ENCODE results near the gene ARPC4. TPM values are rescaled to one million over a fixed set of nuclear protein-coding genes. Genes with fewer than 3 reads are reported as not detected.

Gene ARPC4
- total RNA-seq, 2 donors from 2014 or later = 33.6 to 57.1 TPM

DNA sequence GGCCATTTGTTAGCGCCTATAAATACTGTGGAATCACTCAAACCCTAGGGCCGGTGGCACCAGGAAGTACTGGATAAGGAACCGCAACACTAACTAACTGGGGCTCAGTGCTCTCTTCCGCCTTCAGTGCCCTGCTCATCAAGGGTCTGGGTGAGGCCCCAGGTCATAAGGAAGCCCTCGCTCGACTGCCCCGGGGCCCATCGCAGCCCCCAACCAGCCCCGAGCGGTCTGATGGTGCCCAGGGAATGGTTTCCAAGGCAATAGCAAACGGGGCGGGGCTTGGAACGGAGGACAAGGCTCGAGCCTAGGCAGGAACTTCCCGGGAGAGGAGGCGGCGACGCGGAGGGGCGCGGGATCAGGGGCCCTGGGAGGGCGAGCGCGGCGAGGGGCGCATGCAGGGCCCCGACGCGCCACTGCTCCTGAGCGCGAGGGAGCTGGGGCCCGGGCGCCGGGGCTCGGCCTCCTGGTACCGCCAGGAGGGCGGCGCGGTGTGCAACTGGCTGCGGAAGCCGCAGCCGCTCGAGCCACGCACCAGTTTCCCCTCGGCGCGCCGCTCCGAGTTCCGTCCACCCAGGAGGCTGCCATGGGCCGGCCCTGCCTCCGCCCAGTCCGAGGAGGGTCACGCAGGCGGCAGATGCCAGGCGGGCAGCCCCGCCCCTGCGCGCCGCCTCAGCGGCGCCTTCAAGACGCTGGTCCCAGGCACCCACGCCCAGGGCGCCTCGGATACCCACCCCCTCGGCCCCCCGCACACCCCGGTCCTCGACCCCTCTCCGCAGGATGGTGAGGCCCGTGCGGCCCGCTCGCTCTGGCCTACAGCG lies 16.9 kb downstream of the ARPC4 start, which contains the start of gene TTLL3:
Gene TTLL3 (plus strand): TSS at position 648 of the 818 bp plus-strand sequence. CDS start 400 bp downstream, outside the sequence.
- peak; percentile 66 to 71 (median 68) for TF ChIP-seq POLR2A (IDR thresholded peaks at IDR 0.05)
- TF ChIP-seq, protein P1, sequence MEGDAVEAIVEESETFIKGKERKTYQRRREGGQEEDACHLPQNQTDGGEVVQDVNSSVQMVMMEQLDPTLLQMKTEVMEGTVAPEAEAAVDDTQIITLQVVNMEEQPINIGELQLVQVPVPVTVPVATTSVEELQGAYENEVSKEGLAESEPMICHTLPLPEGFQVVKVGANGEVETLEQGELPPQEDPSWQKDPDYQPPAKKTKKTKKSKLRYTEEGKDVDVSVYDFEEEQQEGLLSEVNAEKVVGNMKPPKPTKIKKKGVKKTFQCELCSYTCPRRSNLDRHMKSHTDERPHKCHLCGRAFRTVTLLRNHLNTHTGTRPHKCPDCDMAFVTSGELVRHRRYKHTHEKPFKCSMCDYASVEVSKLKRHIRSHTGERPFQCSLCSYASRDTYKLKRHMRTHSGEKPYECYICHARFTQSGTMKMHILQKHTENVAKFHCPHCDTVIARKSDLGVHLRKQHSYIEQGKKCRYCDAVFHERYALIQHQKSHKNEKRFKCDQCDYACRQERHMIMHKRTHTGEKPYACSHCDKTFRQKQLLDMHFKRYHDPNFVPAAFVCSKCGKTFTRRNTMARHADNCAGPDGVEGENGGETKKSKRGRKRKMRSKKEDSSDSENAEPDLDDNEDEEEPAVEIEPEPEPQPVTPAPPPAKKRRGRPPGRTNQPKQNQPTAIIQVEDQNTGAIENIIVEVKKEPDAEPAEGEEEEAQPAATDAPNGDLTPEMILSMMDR (IDR thresholded peaks at IDR 0.05) = peak in 2 of 7 experiments; percentile 9 to 28
- 0% methylated on average over 23 to 74 of the region's 76 CpGs for WGBS, 2 donors
- intact Hi-C loops (cut with DNase I) = no loop called here

DNA sequence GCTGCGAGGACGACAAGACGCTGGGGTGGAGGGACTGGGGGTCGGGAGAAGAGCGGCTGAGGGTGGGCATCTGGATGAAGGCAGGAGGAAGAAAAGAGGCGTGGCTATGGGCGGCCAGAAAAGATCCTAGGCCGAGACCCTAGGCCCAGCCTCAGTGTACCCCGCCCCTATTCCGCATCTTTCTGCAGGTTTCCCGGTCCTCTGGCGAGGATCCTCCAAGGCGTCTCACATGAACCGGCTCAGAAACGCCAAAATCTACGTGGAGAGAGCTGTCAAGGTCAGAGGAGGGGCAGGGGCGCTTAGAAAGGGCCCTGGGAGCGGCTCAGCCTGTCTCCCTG lies 17.5 kb downstream of the ARPC4 start:
- WGBS, 2 donors = 5 to 21% methylated on average over 9 to 18 of the region's 18 CpGs
- Histone ChIP-seq H3K36me3 (replicated peaks in 1 of 2; ENCODE audit: insufficient read depth in 1 of 2, low read depth in 2 of 2) (peaks cover 0 to 3% of the 10 kb centered on the region in 2 donors), H3K4me1 (peaks cover 21% of the 10 kb centered on the region), H3K9me3 (no peaks in the 10 kb centered on the region), H3K27me3 (no peaks in the 10 kb centered on the region), H3K4me3 (peak overlapping the region; percentile 50 to 51), H3K27ac (peak overlapping the region; percentile 73 to 97 (median 88))
- DNase-seq (no peak), ATAC-seq (no peak)
- intact Hi-C loops (cut with DNase I) = no loop called here
- no peak for TF ChIP-seq POLR2A (IDR thresholded peaks at IDR 0.05)
- TF ChIP-seq, protein P1 (IDR thresholded peaks at IDR 0.05) = no peak

More for the DNA sequence above, 16.9 kb downstream of the ARPC4 start, which contains the start of gene TTLL3:
- peak; percentile 82 for ATAC-seq
- Histone ChIP-seq H3K27ac (peak within 1 kb of the TSS; percentile 73 to 97 (median 88)), H3K9me3 (no peaks in the 10 kb centered on the region), H3K36me3 (replicated peaks in 1 of 2; ENCODE audit: insufficient read depth in 1 of 2, low read depth in 2 of 2) (peaks cover 0 to 6% of the 10 kb centered on the region in 2 donors), H3K4me1 (peaks cover 21% of the 10 kb centered on the region), H3K4me3 (peak within 1 kb of the TSS; percentile 50 to 51), H3K27me3 (no peaks in the 10 kb centered on the region)
- DNase-seq = peak; percentile 78 to 84 (median 82)

DNA sequence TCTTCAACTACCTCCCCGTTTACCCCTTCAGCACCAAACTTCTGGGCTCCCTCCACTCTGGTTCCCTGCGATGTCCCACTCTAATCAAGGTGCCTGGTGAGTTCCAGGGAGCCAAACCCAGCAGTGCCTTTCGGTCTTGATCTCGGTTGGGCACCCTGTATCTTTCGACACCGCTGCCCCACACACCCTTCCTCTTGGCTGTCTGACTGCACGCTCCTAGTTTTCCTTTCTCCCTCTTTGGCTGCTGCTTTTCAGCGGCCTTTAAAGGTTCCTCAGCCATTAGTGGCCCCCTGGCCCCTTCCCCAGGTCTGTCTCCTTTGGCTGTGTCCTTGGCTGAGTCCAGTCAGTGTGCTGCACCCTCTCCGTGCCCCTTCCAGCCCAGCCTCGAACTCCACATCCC lies 18.0 kb downstream of the ARPC4 start:
- Histone ChIP-seq H3K36me3 (replicated peaks in 1 of 2; ENCODE audit: insufficient read depth in 1 of 2, low read depth in 2 of 2) (peaks cover 0 to under 1% of the 10 kb centered on the region in 2 donors), H3K27me3 (no peaks in the 10 kb centered on the region), H3K4me3 (no peak overlapping the region), H3K9me3 (no peaks in the 10 kb centered on the region), H3K27ac (no peak overlapping the region), H3K4me1 (peaks cover 21% of the 10 kb centered on the region)
- intact Hi-C loops (cut with DNase I) = no loop called here
- DNase-seq = no peak
- 67 to 78% methylated on average over 10 of the region's 10 CpGs for WGBS, 2 donors
- TF ChIP-seq, protein P1 (IDR thresholded peaks at IDR 0.05) = no peak
- no peak for TF ChIP-seq POLR2A (IDR thresholded peaks at IDR 0.05)
- ATAC-seq = no peak

DNA sequence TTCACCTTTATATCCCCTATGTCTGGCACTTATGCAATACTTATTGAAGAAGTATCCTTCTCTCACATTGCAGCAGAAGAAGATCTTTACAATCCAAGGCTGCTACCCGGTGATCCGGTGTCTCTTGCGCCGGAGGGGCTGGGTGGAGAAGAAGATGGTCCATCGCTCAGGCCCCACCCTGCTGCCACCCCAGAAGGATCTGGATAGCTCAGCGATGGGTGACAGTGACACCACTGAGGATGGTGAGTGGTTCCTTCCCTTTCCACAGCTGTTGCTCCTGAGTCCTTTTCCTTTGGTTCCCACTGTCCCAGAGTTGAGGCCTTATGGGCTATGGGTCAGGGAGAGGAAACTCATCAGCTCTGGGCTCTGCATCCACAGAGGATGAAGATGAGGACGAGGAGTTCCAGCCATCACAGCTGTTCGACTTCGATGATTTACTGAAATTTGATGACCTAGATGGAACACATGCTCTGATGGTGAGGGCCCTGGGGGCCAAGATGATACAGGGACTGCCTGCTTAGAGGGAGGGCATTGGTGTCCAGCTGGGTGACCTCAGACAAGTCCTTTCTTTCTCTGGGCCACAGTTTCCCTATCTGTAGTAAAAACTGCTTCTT lies 20.1 kb downstream of the ARPC4 start:
- TF ChIP-seq, protein P1 (IDR thresholded peaks at IDR 0.05) = no peak
- TF ChIP-seq POLR2A (IDR thresholded peaks at IDR 0.05) = no peak
- no peaks in the 10 kb centered on the region for H3K36me3 ChIP-seq (replicated peaks in 1 of 2; ENCODE audit: insufficient read depth in 1 of 2, low read depth in 2 of 2)
- H3K4me1 ChIP-seq = peaks cover 21% of the 10 kb centered on the region
- no peaks in the 10 kb centered on the region for H3K27me3 ChIP-seq
- ATAC-seq = no peak
- intact Hi-C loops (cut with DNase I) = no loop called here
- no peaks in the 10 kb centered on the region for H3K9me3 ChIP-seq
- DNase-seq = no peak
- H3K4me3 ChIP-seq = no peak overlapping the region
- WGBS, 2 donors = 91 to 98% methylated on average over 9 of the region's 9 CpGs
- no peak overlapping the region for H3K27ac ChIP-seq
